DND-41 (cell line): ENCODE data around the gene ITSN1.

Source experiments
- ATAC-seq: fragments of 200-7000 bp; cut with Tn5 transposase; 3 replicates; pipeline ENCODE4 v1.9.1; 2021; ENCODE audit warnings: low read depth; ENCODE audit not compliant: insufficient read depth
- DNase-seq: peaks from one replicate; pipeline ENCODE4 v3.0.0-alpha.2; 2020
- H2AFZ ChIP-seq: 2 replicates; pipeline ENCODE4 v1.6.0; 2012; ENCODE audit warnings: low read depth, low read length
- H3K27ac ChIP-seq: 2 replicates; pipeline ENCODE4 v1.5.1; 2012; ENCODE audit warnings: low read length, inconsistent platforms
- H3K27me3 ChIP-seq: fragments of 200-600 bp; sonication (generic); 2 replicates; pipeline ENCODE4 v1.6.0; 2012; ENCODE audit warnings: low read length, mild to moderate bottlenecking, inconsistent platforms; ENCODE audit not compliant: insufficient read depth, poor library complexity
- H3K36me3 ChIP-seq: 2 replicates; pipeline ENCODE4 v1.5.1; 2012; ENCODE audit warnings: low read length, inconsistent platforms; ENCODE audit not compliant: insufficient read depth
- H3K4me1 ChIP-seq: 2 replicates; pipeline ENCODE4 v1.5.1; 2012; ENCODE audit warnings: mild to moderate bottlenecking, low read length; ENCODE audit not compliant: insufficient read depth
- H3K4me2 ChIP-seq: 2 replicates; pipeline ENCODE4 v1.6.0; 2012; ENCODE audit warnings: mild to moderate bottlenecking, moderate library complexity, low read length, inconsistent platforms; ENCODE audit not compliant: insufficient read depth
- H3K4me3 ChIP-seq, 2 experiments: fragments of 200-600 bp in 1 of 2; shearing (Covaris generic) in 1 of 2; 2 replicates each; pipeline ENCODE4 v1.5.1; 2012 to 2016; ENCODE audit warnings: inconsistent platforms in 2 of 2, low read length in 2 of 2, mild to moderate bottlenecking in 2 of 2, low read depth in 1 of 2, moderate library complexity in 1 of 2
- H3K79me2 ChIP-seq: 2 replicates; pipeline ENCODE4 v1.6.0; 2012; ENCODE audit warnings: low read length, inconsistent platforms; ENCODE audit not compliant: insufficient read depth
- H3K9ac ChIP-seq: 2 replicates; pipeline ENCODE4 v1.6.0; 2012; ENCODE audit warnings: low read depth, mild to moderate bottlenecking, inconsistent platforms, low read length, moderate library complexity
- H3K9me3 ChIP-seq: 2 replicates; pipeline ENCODE4 v1.5.1; 2012; ENCODE audit warnings: low read length, moderate library complexity, mild to moderate bottlenecking, inconsistent platforms; ENCODE audit not compliant: insufficient read depth, severe bottlenecking
- H4K20me1 ChIP-seq: 2 replicates; pipeline ENCODE4 v1.6.0; 2012; ENCODE audit warnings: low read length; ENCODE audit not compliant: insufficient read depth
- EZH2 ChIP-seq: IDR thresholded peaks from 3 replicates; pipeline ENCODE4 v1.6.1; 2012; ENCODE audit warnings: borderline replicate concordance, low read depth, mild to moderate bottlenecking, moderate library complexity, low read length, inconsistent platforms; ENCODE audit not compliant: severe bottlenecking
- TF ChIP-seq, protein P1 (sequence below): IDR thresholded peaks from 2 replicates; pipeline ENCODE4 v1.5.1; 2012; ENCODE audit warnings: borderline replicate concordance, low read length, moderate library complexity, mild to moderate bottlenecking; ENCODE audit not compliant: poor library complexity, severe bottlenecking; ENCODE audit errors: extremely low read depth

The ITSN1 gene

DNA sequence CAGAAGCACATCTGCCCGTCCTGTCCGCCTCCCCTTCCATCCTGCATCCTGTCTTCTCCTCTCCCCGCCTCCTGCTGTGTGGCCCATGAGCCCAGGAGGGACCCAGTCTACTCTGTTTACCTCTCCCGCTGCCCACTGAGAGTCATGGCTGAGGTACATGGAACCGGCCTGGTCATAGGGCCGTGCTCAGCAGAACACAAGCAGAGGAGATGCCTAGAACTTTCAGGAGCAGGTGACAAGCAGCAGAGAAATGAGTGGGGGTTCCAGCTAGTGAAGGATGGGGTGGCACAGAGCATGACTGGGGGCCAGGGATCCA lies 202.5 kb downstream of the ITSN1 start:
- H3K36me3 ChIP-seq: no peaks in the 10 kb centered on the region
- H4K20me1 ChIP-seq: no peaks in the 10 kb centered on the region
- ATAC-seq: no peak
- no peaks in the 10 kb centered on the region for H3K27me3 ChIP-seq
- no peak overlapping the region for H3K9ac ChIP-seq
- no peak for DNase-seq
- TF ChIP-seq, protein P1, sequence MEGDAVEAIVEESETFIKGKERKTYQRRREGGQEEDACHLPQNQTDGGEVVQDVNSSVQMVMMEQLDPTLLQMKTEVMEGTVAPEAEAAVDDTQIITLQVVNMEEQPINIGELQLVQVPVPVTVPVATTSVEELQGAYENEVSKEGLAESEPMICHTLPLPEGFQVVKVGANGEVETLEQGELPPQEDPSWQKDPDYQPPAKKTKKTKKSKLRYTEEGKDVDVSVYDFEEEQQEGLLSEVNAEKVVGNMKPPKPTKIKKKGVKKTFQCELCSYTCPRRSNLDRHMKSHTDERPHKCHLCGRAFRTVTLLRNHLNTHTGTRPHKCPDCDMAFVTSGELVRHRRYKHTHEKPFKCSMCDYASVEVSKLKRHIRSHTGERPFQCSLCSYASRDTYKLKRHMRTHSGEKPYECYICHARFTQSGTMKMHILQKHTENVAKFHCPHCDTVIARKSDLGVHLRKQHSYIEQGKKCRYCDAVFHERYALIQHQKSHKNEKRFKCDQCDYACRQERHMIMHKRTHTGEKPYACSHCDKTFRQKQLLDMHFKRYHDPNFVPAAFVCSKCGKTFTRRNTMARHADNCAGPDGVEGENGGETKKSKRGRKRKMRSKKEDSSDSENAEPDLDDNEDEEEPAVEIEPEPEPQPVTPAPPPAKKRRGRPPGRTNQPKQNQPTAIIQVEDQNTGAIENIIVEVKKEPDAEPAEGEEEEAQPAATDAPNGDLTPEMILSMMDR: no peak
- TF ChIP-seq EZH2: no peak
- H3K4me2 ChIP-seq: no peak overlapping the region
- H3K4me1 ChIP-seq: no peaks in the 10 kb centered on the region
- no peak overlapping the region for H3K4me3 ChIP-seq
- H2AFZ ChIP-seq: no peak overlapping the region
- no peaks in the 10 kb centered on the region for H3K79me2 ChIP-seq
- H3K27ac ChIP-seq: no peak overlapping the region
- H3K9me3 ChIP-seq: peaks cover 4% of the 10 kb centered on the region

DNA sequence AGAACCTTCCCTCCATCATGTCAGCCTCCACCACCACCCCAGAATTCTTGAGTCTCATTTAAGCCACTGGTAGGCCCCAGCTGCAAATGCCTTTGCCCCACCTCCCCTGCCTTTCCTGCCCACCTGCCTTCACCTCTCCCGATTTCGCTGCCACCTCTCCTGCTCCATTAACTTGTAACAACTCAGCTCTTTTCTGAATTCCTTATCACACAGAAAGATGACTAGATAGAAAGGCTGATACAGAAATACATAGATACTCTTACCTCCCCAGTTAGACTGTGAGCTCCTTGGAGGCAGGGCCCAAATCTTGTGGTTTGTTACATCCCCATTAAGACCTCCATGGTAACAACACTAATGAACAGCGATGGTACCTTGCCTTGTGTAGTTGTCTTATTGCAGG lies 203.8 kb downstream of the ITSN1 start:
- H3K4me3 ChIP-seq: no peak overlapping the region
- no peaks in the 10 kb centered on the region for H4K20me1 ChIP-seq
- TF ChIP-seq EZH2: no peak
- TF ChIP-seq, protein P1: no peak
- no peak overlapping the region for H2AFZ ChIP-seq
- no peaks in the 10 kb centered on the region for H3K36me3 ChIP-seq
- H3K9me3 ChIP-seq: peaks cover 4% of the 10 kb centered on the region
- no peaks in the 10 kb centered on the region for H3K4me1 ChIP-seq
- no peak for DNase-seq
- no peak for ATAC-seq
- no peak overlapping the region for H3K9ac ChIP-seq
- H3K4me2 ChIP-seq: no peak overlapping the region
- H3K79me2 ChIP-seq: no peaks in the 10 kb centered on the region
- H3K27me3 ChIP-seq: no peaks in the 10 kb centered on the region
- H3K27ac ChIP-seq: no peak overlapping the region

DNA sequence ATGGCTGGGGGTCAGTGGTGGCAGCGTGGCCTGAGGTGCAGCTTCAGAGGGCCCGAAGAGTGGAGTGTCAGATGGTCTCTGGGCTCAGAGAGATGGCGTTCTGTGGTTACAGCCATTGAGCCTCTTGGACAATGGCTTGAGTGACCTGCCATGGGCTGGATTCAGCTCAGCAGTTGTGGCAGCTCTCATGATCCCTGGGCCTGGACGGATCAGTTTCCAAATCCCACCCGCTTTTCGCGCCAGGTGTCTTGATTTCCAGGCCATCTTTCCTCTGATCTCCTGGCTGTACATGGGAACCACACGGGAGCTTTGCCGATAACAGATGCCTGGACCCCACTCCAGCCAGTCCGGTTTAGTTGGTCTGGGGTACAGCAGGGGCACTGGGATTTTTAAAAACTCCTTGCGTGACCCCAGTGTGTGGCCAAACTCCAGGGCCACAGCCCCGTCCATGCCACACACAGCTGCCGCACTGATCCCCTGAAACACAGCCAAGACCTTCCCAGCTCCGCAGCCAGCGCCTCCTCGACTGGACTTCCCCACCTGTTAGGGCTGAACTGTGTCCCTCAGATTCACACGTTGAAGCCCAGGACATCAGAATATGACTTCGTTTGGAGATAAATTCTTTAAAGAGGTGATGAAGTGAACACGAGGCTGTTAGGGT lies 205.4 kb downstream of the ITSN1 start:
- Histone ChIP-seq H3K9me3 (peaks cover 4% of the 10 kb centered on the region), H3K27ac (no peak overlapping the region), H4K20me1 (no peaks in the 10 kb centered on the region), H3K4me2 (no peak overlapping the region), H3K4me1 (no peaks in the 10 kb centered on the region), H3K4me3 (no peak overlapping the region), H3K27me3 (no peaks in the 10 kb centered on the region), H2AFZ (no peak overlapping the region), H3K79me2 (no peaks in the 10 kb centered on the region), H3K36me3 (no peaks in the 10 kb centered on the region), H3K9ac (no peak overlapping the region)
- ATAC-seq (no peak), DNase-seq (no peak)
- TF ChIP-seq, protein P1: no peak
- no peak for TF ChIP-seq EZH2
